Neural crest cell (in vitro differentiated cells): Measurements from ENCODE around the gene KRTAP5-9. TPM values are rescaled to one million over a fixed set of nuclear protein-coding genes. Genes with fewer than 3 reads are reported as not detected.

Experiments
- DNase-seq: peaks from one replicate; pipeline ENCODE4 v3.0.0; 2021; ENCODE audit warnings: low read depth, mixed read lengths, low spot score
- H3K27ac Mint-ChIP-seq: one replicate; pipeline ENCODE4 v1.8.0; 2021; ENCODE audit warnings: mild to moderate bottlenecking, mixed read lengths; ENCODE audit not compliant: unreplicated experiment
- H3K27me3 Mint-ChIP-seq: 2 replicates; pipeline ENCODE4 v1.8.0; 2021; ENCODE audit warnings: low read depth, mild to moderate bottlenecking, mixed read lengths
- H3K36me3 Mint-ChIP-seq: 2 replicates; pipeline ENCODE4 v1.8.0; 2021; ENCODE audit warnings: low read depth, mild to moderate bottlenecking, mixed read lengths
- H3K4me1 Mint-ChIP-seq: 2 replicates; pipeline ENCODE4 v1.8.0; 2021; ENCODE audit warnings: mixed read lengths
- H3K4me3 Mint-ChIP-seq: one replicate; pipeline ENCODE4 v1.8.0; 2021; ENCODE audit warnings: mild to moderate bottlenecking, mixed read lengths
- H3K9me3 Mint-ChIP-seq: 2 replicates; pipeline ENCODE4 v1.8.0; 2021; ENCODE audit warnings: mixed read lengths
- total RNA-seq: library from RNA; stranded (reverse); gene quantifications from 2 replicates; pipeline ENCODE4 v1.2.1, GENCODE V29; 2021
- TF ChIP-seq, protein P1 (sequence below): fragments of 200-600 bp; sonication (generic); conservative IDR thresholded peaks from 2 replicates; pipeline ENCODE4 v1.5.0; 2021; ENCODE audit warnings: antibody characterized with exemption, mild to moderate bottlenecking

Gene KRTAP5-9
- total RNA-seq, 1 donor from 2014 or later, result not detected

DNA sequence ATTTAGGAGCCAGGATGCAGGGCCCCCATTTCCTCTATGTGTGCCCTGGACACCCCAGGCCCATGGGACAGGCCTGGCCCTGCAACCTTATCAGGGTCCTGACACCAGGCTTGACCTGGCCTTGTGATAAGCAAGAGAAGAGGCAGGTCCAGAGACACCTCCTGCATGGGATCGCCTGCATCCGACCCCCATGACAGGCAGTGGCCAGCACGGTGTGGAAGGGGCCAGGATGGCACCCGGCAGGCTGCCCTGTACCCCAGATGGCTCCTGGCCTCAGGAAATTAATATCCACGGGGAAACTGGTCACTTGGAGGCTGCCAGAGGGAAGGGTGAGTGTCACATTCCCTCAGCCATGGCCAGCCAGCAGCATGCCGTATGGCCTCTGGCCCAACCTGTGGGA lies 6.8 kb downstream of the KRTAP5-9 start:
- Mint-ChIP-seq H3K4me1 (no peaks in the 10 kb centered on the region), H3K27ac (no peak overlapping the region), H3K9me3 (peaks cover 2% of the 10 kb centered on the region), H3K27me3 (no peaks in the 10 kb centered on the region), H3K36me3 (no peaks in the 10 kb centered on the region), H3K4me3 (no peak overlapping the region)
- TF ChIP-seq, protein P1, sequence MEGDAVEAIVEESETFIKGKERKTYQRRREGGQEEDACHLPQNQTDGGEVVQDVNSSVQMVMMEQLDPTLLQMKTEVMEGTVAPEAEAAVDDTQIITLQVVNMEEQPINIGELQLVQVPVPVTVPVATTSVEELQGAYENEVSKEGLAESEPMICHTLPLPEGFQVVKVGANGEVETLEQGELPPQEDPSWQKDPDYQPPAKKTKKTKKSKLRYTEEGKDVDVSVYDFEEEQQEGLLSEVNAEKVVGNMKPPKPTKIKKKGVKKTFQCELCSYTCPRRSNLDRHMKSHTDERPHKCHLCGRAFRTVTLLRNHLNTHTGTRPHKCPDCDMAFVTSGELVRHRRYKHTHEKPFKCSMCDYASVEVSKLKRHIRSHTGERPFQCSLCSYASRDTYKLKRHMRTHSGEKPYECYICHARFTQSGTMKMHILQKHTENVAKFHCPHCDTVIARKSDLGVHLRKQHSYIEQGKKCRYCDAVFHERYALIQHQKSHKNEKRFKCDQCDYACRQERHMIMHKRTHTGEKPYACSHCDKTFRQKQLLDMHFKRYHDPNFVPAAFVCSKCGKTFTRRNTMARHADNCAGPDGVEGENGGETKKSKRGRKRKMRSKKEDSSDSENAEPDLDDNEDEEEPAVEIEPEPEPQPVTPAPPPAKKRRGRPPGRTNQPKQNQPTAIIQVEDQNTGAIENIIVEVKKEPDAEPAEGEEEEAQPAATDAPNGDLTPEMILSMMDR, result no peak
- no peak for DNase-seq

DNA sequence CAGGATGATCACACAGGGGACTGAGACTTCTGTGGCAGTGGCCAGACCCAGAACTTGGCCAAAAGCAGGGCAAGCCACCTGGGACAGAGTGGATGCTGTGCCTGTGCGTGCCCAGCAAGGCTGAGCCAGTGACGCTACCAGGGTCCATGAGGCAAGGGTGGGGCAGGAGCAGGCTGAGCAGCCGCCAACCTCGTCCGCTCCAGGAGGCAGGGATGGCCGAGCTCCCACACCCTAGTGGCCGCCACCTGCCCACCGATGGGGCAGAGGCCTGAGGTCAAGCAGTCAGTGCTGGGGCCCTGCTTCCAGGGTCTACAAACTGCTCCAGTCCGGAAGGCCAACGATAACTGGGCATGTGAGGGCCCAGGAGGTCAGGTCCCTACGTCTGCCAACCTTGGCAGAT lies 7.3 kb downstream of the KRTAP5-9 start:
- TF ChIP-seq, protein P1, result no peak

DNA sequence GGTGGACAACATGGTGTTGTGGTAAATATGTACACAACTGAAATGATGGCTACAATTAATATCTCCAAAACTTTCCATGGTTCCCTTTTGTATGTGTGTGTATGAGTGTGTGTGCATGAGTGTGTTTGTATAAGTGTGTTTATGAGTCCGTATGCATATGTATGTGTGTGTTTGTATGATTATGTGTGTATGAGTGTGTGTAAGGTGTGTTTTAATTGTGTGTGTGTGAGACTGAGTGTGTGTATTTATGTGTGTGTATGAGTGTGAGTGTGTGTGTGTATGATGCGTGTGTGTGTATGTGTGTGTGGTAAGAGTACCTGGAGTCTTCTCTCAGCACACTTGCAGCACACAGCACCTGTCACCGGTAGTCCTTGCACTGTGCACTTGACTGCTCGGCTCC lies 7.8 kb downstream of the KRTAP5-9 start:
- DNase-seq, result no peak
- peaks cover 4% of the 10 kb centered on the region for H3K9me3 Mint-ChIP-seq
- H3K36me3 Mint-ChIP-seq, result peaks cover 2% of the 10 kb centered on the region
- no peaks in the 10 kb centered on the region for H3K4me1 Mint-ChIP-seq
- H3K27ac Mint-ChIP-seq, result no peak overlapping the region
- no peaks in the 10 kb centered on the region for H3K27me3 Mint-ChIP-seq
- H3K4me3 Mint-ChIP-seq, result no peak overlapping the region
- TF ChIP-seq, protein P1, result no peak

More for the DNA sequence above, 7.3 kb downstream of the KRTAP5-9 start:
- Mint-ChIP-seq H3K4me3 (no peak overlapping the region), H3K27ac (no peak overlapping the region), H3K36me3 (peaks cover 2% of the 10 kb centered on the region), H3K4me1 (no peaks in the 10 kb centered on the region), H3K27me3 (no peaks in the 10 kb centered on the region), H3K9me3 (peaks cover 4% of the 10 kb centered on the region)
- DNase-seq, result no peak

DNA sequence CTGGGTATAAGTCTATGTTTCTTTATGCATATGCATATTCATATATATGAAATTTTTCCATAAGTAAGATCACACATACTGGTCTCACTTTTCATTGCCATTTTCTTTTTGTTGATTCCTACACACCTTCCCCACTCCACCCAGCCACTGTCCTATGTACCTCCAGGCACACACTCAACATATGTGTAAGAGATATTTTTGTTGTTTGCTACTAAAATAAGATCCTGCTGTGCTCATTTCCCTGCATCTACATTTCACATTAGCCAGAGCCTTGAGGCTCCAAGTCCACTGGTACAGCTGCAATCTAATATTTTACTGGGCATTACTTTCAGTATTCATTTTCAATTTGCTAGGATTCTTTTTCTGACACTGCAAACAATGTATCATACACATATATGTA lies 9.0 kb downstream of the KRTAP5-9 start:
- Mint-ChIP-seq H3K4me1 (no peaks in the 10 kb centered on the region), H3K27ac (no peak overlapping the region), H3K9me3 (peaks cover 4% of the 10 kb centered on the region), H3K27me3 (peaks cover under 1% of the 10 kb centered on the region), H3K36me3 (peaks cover 2% of the 10 kb centered on the region), H3K4me3 (no peak overlapping the region)
- DNase-seq, result no peak
- TF ChIP-seq, protein P1, result no peak

DNA sequence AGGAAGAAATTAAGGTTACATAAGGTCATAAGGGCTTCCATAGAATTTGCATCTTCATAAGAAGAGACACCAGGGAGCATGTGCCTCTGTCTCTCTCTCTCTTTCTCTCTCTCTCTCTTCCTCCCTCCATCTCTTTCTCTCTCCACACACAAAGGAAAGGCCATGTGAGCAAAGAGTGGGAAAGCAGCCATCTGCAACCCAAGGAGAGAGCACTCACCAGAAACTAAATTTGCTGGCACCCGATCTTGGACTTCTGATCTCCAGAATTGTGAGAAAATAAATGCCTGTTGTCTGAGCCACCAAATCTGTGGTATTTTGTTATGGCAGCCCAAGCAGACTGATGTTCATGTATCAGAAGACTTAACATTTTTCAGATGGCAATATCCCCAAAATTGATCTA lies 10.8 kb downstream of the KRTAP5-9 start:
- TF ChIP-seq, protein P1, result no peak
- Mint-ChIP-seq H3K9me3 (peaks cover 4% of the 10 kb centered on the region), H3K4me1 (no peaks in the 10 kb centered on the region), H3K4me3 (no peak overlapping the region), H3K27ac (no peak overlapping the region), H3K27me3 (peaks cover 8% of the 10 kb centered on the region), H3K36me3 (peaks cover 2% of the 10 kb centered on the region)
- no peak for DNase-seq

DNA sequence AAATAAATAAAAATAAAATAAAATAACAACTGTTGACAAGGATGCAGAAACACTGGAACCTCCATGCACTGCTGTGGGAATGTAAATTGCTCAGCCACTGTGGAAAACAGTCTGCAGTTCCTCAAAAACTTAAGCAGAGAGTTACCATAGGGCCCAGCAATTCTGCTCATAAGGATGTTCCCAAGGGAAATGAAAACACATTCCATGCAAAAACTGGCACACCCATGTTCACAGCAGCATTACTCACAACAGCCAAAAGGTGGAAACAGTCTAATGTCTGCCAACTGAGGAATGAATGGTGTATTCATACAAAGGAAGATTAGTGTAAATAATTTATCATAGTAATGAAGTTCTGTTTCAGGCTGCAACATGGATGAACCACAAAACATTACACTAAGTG lies 13.9 kb downstream of the KRTAP5-9 start:
- peaks cover 9% of the 10 kb centered on the region for H3K4me1 Mint-ChIP-seq
- peaks cover 12% of the 10 kb centered on the region for H3K27me3 Mint-ChIP-seq
- H3K27ac Mint-ChIP-seq, result no peak overlapping the region
- H3K4me3 Mint-ChIP-seq, result no peak overlapping the region
- no peak for DNase-seq
- H3K36me3 Mint-ChIP-seq, result peaks cover 2% of the 10 kb centered on the region
- H3K9me3 Mint-ChIP-seq, result peaks cover 4% of the 10 kb centered on the region
- TF ChIP-seq, protein P1, result no peak
